Measurements from ENCODE around the gene PRELID1. TPM values are rescaled to one million over a fixed set of nuclear protein-coding genes. Genes with fewer than 3 reads are reported as not detected.
A peak's percentile ranks its signal among the peaks of the same experiment; 100 is the strongest.
"Not testable (repeated sequence)": the region's sequence is repeated elsewhere in the genome, so short reads cannot be mapped to it uniquely, and the experiment has no call there.

Gene PRELID1
- total RNA-seq, 2 donors from 2014 or later, result 161 to 206 TPM

DNA sequence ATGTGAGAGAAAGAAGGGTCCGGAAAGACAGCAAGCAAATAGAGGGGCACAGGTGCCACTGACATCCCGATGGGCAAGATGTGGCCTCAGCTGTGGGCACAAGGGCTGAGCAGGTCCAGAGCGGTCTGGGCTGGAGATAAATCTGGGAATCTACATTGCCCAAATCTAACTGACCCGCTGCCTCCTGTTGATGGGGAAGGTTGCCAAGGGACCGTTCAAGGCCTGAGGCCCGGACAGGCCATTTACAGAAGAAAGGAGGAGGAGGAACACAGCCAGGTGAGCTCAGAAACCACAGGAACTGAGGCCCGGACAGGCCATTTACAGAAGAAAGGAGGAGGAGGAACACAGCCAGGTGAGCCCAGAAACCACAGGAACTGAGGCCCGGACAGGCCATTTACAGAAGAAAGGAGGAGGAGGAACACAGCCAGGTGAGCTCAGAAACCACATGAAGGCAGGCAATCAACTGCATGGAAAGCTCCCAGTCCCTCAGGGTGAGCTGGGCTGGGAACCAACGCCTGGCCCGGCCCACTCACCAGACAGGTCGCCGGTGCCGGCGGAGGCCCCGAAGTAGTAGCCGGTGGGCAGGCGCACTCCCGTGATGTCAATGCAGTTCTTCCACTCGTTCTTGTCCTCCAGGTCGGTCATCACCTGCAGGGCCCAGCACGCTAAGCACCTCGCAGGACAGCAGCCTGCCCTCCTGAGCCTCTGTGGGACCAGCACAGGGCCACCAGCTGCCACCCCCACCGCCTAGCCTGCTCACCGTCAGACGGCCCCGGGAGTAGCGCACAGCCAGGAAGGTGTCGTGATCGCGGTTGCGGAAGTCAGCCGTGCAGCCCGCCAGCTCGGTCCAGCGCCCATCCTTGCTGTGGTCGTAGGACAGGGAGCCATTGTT is 33.2 kb downstream of the PRELID1 start:
- no peak for DNase-seq (ENCODE audit: low spot score in 2 of 2)
- ATAC-seq, result no peak
- Mint-ChIP-seq H3K36me3 (peaks cover 22 to 32% of the 10 kb centered on the region in 2 donors), H3K9me3 (no peaks in the 10 kb centered on the region), H3K27ac (peak overlapping the region; percentile 25 to 60)

DNA sequence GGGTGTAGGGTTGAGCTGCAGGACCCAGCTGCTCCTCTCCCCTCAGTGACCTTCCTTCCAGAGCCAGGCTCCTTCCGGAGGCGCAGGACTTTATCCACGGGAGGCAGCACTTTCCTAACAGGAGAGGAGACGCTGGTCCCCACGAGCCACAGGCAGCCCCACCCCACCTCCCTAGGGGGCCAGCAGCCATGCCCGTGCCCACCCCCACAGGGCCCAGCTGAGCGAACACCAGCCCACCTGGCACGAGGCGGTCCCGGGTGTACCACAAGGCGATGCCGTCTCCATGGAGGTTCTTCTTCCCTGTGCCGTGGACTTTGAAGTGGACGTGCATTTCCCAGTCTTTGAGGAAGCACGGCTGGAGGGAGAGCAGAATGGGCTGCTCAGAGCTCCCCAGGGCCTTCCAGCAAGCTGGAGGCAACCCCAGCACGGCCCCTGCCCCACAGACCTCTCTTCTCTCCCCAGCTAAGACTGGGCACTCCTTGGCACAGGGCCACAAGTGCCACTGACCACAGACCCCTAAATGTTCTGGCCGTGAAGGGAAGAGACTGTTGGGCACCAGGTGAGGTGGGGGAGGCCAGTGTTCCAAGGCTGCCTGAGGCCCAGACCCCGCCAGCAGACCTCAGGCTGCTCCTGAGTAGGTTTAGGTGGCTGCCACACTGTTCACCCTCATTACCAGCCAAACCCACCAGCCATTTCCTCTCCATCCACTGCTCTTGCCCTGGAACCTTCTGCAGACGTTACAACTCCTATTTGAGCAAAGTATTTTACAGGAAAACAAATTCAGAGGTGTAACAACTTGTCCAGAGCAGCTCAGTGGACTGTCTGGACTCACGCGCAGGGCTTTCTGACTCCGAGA is 34.9 kb downstream of the PRELID1 start:
- ATAC-seq (no peak), DNase-seq (ENCODE audit: low spot score in 2 of 2) (no peak)
- H3K27ac Mint-ChIP-seq, result peak overlapping the region; percentile 22 to 53
- H3K9me3 Mint-ChIP-seq, result no peaks in the 10 kb centered on the region
- peaks cover 22 to 32% of the 10 kb centered on the region in 2 donors for H3K36me3 Mint-ChIP-seq

DNA sequence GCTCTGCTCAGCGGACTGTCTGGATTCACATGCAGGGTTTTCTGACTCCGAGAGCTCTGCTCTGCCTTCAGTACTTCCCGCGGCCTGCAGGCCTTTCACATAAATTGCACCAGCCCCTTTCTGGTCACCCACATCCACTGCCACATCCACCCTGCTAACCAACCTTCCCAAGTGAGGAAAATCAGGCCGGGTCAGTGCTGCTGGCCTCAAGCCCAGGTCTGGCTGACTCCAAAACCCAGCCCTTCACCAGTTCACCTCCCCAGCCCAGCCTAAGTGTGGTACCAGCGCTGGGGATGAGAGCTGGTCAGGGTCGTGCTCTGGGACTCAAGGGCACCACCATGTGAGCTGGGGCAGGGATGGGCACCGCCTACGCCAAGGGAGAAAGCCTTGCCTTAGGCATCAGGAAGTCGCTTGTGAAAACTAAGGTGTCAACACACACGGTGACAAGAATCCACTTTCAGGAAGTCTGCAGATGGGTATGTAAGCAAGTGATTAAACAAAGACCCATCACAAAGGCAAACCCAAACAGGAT is 35.6 kb downstream of the PRELID1 start:
- Mint-ChIP-seq H3K27ac (peak overlapping the region; percentile 22 to 70), H3K9me3 (no peaks in the 10 kb centered on the region), H3K36me3 (peaks cover 18 to 32% of the 10 kb centered on the region in 2 donors)
- DNase-seq (ENCODE audit: low spot score in 2 of 2) (no peak), ATAC-seq (no peak)

DNA sequence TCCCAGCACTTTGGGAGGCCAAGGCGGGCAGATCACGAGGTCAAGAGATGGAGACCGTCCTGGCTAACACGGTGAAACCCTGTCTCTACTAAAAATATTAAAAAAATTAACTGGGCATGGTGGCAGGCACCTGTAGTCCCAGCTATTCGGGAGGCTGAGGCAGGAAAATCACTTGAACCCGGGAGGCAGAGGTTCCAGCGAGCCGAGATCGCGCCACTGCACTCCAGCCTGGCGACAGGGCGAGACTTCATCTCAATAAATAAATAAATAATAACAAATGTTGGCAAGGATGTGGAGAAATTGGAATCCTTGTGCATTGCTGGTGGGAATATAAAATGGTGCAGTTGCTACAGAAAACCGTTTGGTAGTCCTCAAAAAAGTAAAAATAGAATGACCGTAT is 39.4 kb downstream of the PRELID1 start:
- H3K27ac Mint-ChIP-seq; DNase-seq (ENCODE audit: low spot score in 2 of 2); H3K9me3 Mint-ChIP-seq; ATAC-seq: not testable (repeated sequence)
- H3K36me3 Mint-ChIP-seq, result peaks cover 12 to 21% of the 10 kb centered on the region in 2 donors

GRCh38 chr5:177343777-177344176 is 40.2 kb downstream of the PRELID1 start:
- no peak for ATAC-seq
- H3K9me3 Mint-ChIP-seq, result no peaks in the 10 kb centered on the region
- no peak overlapping the region for H3K27ac Mint-ChIP-seq
- DNase-seq (ENCODE audit: low spot score in 2 of 2), result no peak
- peaks cover 12 to 21% of the 10 kb centered on the region in 2 donors for H3K36me3 Mint-ChIP-seq

- Mint-ChIP-seq H3K9me3 (no peaks in the 10 kb centered on the region), H3K36me3 (peaks cover 17 to 22% of the 10 kb centered on the region in 2 donors), H3K27ac (no peak overlapping the region)
- ATAC-seq, result no peak
- DNase-seq (ENCODE audit: low spot score in 2 of 2), result no peak
These were observed 41.3 kb downstream of the PRELID1 start for GRCh38 chr5:177344891-177345290.

- Mint-ChIP-seq H3K27ac (peak overlapping the region in 1 of 2 donors; percentile 36), H3K36me3 (peaks cover 18 to 25% of the 10 kb centered on the region in 2 donors), H3K9me3 (no peaks in the 10 kb centered on the region)
- DNase-seq (ENCODE audit: low spot score in 2 of 2) (no peak), ATAC-seq (no peak)
These were observed 43.2 kb downstream of the PRELID1 start for GRCh38 chr5:177346820-177347219.

DNA sequence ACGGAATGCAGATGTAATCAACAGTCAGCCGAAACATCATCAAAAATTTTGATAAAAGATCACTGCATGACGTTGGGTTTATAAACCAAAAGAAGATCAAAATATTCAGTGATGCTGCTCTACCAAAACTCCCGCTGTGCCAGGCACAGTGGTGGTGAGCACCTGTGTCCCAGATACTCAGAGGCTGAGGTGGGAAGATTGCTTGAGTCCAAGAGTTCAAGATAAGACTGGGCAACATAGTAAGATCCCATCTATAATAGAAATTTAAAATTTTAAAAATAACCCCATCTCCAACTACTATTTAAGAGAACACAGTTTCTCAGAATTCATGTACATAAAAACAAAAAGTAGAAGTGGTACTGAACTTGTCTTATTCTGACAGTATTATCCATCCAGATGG is 44.1 kb downstream of the PRELID1 start:
- peak overlapping the region in 1 of 2 donors; percentile 60 for H3K27ac Mint-ChIP-seq
- H3K9me3 Mint-ChIP-seq, result no peaks in the 10 kb centered on the region
- no peak for DNase-seq (ENCODE audit: low spot score in 2 of 2)
- peaks cover 17 to 28% of the 10 kb centered on the region in 2 donors for H3K36me3 Mint-ChIP-seq
- ATAC-seq, result no peak

GRCh38 chr5:177349362-177349647 is 45.7 kb downstream of the PRELID1 start:
- H3K27ac Mint-ChIP-seq, result peak overlapping the region in 1 of 2 donors; percentile 96
- no peak for ATAC-seq
- peaks cover 0 to 2% of the 10 kb centered on the region in 2 donors for H3K9me3 Mint-ChIP-seq
- no peak for DNase-seq (ENCODE audit: low spot score in 2 of 2)
- peaks cover 20 to 28% of the 10 kb centered on the region in 2 donors for H3K36me3 Mint-ChIP-seq

DNA sequence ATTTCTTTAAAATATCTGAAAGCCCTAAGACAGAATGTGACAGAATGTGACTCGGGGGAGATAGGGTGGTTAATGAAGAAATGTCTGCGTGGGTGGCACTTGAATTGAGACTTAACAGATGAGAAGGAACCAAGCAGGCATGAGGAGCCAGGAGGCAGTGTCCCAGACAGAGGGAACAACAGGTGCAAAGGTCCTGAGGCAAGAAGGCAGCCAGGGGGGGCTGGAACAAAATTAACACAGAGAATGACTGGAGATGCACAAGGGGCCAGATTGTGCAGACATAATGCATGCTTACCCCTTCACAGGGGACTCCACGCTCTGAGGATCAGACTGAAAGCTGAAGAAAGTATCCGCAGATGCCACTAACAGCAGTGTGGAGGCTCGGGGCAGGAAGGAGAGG is 46.2 kb downstream of the PRELID1 start:
- peaks cover 0 to 7% of the 10 kb centered on the region in 2 donors for H3K9me3 Mint-ChIP-seq
- peak overlapping the region; percentile 56 to 96 for H3K27ac Mint-ChIP-seq
- DNase-seq (ENCODE audit: low spot score in 2 of 2) (no peak), ATAC-seq (no peak)
- peaks cover 25 to 28% of the 10 kb centered on the region in 2 donors for H3K36me3 Mint-ChIP-seq

- H3K9me3 Mint-ChIP-seq, result peaks cover 0 to 16% of the 10 kb centered on the region in 2 donors
- H3K36me3 Mint-ChIP-seq, result peaks cover 28 to 36% of the 10 kb centered on the region in 2 donors
- no peak for DNase-seq (ENCODE audit: low spot score in 2 of 2)
- peak overlapping the region; percentile 96 to 100 for H3K27ac Mint-ChIP-seq
- ATAC-seq, result peak; percentile 1 to 39
These were observed 47.3 kb downstream of the PRELID1 start for GRCh38 chr5:177350776-177351391.

DNA sequence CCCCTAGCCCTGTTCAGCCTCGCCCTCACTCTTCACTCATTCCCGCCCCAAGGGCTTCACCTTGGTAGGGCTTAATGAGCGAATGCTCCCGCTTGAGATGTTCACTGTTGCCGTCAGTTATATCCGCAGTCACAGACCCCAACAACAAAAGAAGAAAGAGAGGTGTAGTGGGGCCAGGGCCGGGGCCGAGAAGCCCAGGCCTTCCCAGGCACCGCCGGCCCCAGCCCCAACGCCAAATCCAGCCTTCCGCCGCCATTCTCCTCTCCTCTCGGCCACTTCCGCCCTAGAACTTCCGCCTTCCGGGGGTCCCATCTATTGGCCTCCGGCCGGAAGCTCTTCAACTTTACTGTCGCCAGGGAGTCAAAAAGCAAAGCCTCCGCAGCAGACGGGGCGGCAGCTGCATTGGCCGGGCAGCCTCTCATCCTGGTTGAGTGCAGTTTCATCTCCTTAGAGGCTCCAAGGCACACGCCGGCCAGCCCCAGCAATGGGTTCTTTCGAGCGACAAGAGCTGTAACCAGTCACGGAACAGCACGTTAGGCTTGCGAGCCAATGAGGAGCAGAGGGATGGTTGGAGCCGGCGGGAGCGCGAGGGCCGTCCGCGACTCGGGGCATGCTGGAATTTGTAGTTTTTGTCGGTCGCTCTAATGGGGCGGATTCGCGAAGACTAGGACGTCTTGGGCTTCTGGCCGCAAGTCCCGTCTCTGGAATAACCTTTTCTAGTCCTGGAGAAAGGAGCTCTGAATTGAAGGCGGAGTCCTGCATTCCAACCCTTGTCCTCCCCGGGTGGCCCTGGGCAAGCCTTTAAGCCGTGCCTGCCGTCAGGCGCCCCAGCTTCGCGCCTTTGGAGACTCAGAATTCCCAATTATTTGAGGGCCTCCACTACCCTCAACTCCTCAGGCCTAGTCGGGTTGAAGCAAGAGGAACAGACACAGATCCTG is 48.1 kb downstream of the PRELID1 start, which contains the start of gene LMAN2:
Gene LMAN2, minus strand, starts transcription at position 277 of the 938 bp plus-strand sequence. Its CDS starts 21 bp downstream, at position 256.
- Mint-ChIP-seq H3K9me3 (peaks cover 0 to 17% of the 10 kb centered on the region in 2 donors), H3K36me3 (peaks cover 28 to 41% of the 10 kb centered on the region in 2 donors)
- peak; percentile 96 to 98 for ATAC-seq

GRCh38 chr5:177353093-177353492 is 49.5 kb downstream of the PRELID1 start:
- peaks cover 0 to 17% of the 10 kb centered on the region in 2 donors for H3K9me3 Mint-ChIP-seq
- DNase-seq (ENCODE audit: low spot score in 2 of 2), result no peak
- H3K36me3 Mint-ChIP-seq, result peaks cover 28 to 41% of the 10 kb centered on the region in 2 donors
- no peak for ATAC-seq
- no peak overlapping the region for H3K27ac Mint-ChIP-seq

More for the DNA sequence above, 48.1 kb downstream of the PRELID1 start, which contains the start of gene LMAN2:
- peak; percentile 90 to 92 for DNase-seq (ENCODE audit: low spot score in 2 of 2)
- peak within 1 kb of the TSS; percentile 96 to 100 for H3K27ac Mint-ChIP-seq

DNA sequence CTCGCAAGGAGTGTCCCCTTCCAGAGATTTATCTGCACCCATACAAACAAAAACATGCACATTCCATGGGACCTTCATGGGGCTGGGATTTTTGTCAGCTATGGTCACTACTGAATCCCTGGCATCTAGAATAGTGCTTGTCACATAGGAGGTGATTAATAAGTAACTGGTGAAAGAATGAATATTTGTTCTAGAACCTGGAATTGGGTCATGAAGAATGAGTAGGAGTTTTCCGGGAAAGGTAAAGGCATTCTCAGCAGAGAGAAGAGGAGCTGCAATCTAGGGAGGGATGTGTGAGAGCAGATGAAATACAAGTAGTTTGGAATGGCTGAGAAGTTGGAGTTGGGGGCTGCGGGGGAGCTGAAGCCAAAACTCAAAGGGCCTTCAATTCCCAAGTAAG is 50.7 kb downstream of the PRELID1 start:
- ATAC-seq (no peak), DNase-seq (ENCODE audit: low spot score in 2 of 2) (no peak)
- Mint-ChIP-seq H3K9me3 (peaks cover 0 to 17% of the 10 kb centered on the region in 2 donors), H3K27ac (no peak overlapping the region), H3K36me3 (peaks cover 24 to 48% of the 10 kb centered on the region in 2 donors)

DNA sequence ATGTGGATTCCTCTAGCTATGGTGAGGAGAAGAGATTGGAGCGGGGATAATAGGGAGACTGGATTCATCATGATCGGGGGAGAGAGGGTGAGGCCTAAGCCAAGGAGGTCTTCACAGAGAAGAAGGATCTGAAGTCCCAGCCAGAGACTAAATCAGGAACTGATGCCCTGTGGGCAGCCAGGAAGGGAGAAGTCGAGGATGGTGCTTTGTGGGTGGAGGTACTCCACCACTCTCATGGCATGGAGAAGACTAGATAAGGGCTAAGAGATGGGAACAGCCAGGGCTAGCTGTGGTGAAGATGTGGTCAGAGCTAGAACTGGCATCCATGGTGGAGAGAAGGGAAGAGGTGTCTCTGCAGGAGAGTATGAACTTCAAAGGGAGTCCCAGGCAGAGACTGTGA is 51.1 kb downstream of the PRELID1 start:
- Mint-ChIP-seq H3K27ac (peak overlapping the region in 1 of 2 donors; percentile 39), H3K36me3 (peaks cover 19 to 47% of the 10 kb centered on the region in 2 donors), H3K9me3 (peaks cover 0 to 17% of the 10 kb centered on the region in 2 donors)
- no peak for DNase-seq (ENCODE audit: low spot score in 2 of 2)
- ATAC-seq, result no peak
